NCI-H2171 (cell line): ENCODE results near the gene PLCB4.
"Not testable (repeated sequence)": the region's sequence is repeated elsewhere in the genome, so short reads cannot be mapped to it uniquely, and the experiment has no call there.

Experiments used
- DNase-seq: peaks from one replicate; lab custom pipeline; 2025; lab: John Stamatoyannopoulos, UW

Gene PLCB4

DNA sequence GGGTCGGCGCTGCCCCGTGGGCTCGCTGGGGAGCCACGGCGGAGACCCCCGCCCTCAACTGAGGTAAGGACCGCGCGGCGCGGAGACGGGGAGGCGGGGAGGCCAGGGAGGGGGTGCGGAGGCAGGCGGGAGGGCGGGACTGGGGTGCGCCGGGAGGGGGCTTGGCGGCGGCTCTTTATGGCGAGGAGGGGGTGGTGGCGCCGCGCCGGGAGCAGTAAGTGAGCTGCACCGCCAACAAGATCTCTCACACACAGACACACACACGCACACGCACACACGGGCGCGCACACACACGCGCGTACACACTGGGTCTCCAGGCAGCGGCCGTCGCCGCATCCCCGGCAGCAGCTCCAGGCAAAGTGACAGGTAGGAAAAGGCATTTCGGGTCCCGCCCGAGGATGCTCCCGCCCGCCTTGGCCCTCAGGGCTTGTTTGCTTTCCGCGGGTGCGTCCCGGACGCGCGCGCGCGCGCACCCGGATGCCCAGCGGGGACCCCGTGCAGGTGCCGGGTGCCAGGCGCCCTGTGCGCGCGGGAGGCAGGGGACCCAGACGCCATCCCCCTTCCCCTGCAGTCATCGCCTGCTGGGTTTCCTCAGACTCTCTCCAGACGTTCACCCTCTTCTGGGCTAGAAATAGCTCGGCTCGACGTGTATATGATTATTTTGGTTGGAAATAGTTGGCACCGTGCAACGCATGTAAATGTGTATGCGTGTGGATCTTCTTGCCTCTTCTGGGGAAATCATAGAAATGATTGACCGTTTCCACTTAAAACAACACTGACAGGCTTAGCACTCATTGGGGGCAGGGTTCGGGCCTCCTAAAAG is at the start of gene PLCB4:
PLCB4 (plus strand) TSS at position 247 of the 823 bp plus-strand sequence. CDS start 238,728 bp downstream, outside the sequence.
- peak; percentile 88 for DNase-seq

DNA sequence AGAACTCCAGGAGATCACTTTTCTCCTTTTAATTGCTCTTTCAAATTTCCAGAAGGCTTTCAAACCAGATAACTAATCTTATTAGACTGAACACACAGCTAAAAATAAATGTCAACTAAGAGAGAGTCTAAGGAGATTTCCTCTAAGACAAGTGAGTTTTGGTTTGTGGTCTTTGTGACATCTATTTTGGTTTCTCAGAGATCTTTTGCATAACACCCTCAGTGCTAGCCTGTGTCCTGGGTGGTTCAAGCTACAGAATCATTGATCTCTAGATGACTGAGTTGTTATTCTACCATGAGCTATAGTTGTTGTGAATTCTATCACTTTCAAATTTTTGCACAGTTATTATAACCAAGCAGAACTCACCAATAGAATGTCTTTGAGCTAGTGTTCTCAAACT is 49.1 kb upstream of the PLCB4 start:
- no peak for DNase-seq

DNA sequence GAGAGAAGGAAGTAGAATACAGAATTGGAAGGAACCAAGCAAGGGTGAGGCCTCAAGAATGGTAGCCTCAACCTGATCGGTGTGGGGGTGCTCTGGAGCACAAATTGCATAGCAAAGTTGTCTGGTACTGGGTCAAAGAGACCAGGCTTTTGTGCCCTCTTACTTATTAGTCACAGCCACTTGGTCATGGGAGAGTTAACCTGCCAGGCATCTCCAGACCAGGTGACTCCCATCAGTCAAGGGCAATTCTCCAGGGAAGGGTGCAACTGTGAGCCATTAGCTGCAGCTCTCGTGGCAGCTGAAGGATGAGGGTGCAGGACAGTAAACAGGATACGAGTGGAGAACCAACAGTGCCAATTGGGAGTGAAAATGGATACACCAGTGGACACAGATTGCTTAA is 47.7 kb upstream of the PLCB4 start:
- DNase-seq = no peak

DNA sequence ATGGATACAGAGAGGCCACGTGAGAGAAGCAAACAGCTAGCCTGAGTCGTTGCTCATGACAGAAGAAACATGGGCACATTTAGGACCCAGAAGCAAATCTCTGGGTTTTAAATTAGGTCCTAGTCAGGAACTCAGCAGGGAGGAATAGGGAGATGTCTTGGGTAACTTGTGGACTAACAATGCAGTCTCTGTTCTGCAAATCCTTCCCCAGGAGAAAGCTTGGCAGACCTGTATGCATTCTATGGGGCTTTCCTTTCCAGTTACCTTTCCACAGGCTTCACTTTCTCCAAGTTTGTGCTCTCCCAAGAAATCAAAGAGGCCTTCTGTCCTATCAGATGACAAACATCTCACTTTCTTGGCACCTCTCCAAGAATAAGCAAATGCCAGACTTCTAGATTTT is 47.2 kb upstream of the PLCB4 start:
- peak; percentile 62 for DNase-seq

DNA sequence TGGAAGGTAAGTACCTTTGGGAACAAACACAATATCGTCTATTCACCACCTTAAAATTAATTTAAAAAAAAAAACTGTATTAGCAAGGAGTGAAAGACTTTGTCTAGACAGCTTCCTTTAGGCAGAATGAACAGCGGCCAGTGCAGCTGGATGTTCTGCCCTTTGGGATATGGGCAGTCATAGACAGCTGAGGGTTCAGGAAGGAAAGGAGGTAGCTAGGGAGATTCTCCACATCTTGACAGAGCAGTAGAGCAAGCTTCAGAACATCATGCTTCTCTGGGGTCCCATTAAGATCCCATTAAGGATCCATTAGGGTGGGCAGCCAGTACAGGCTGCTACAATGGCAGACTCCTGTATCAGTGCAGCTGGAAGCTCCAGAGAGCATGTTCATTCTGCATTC is 46.5 kb upstream of the PLCB4 start:
- DNase-seq = no peak

DNA sequence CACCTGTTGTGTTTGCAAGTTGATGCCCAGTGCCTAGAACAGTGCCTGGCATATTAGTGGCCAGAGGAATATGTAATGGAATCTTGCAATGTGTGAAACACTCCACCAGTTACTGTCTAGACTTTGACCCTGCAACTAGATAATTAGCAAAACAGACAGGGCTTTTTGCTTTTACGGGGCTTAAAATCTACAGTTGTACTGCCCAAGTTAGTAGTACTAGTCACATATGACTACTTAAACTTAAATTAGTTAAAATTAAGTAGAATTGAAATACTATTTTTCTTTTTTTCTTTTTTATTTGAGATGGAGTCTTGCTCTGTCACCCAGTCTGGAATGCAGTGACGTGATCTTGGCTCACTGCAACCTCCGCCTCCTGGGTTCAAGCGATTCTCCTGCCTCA is 44.3 kb upstream of the PLCB4 start:
- no peak for DNase-seq

DNA sequence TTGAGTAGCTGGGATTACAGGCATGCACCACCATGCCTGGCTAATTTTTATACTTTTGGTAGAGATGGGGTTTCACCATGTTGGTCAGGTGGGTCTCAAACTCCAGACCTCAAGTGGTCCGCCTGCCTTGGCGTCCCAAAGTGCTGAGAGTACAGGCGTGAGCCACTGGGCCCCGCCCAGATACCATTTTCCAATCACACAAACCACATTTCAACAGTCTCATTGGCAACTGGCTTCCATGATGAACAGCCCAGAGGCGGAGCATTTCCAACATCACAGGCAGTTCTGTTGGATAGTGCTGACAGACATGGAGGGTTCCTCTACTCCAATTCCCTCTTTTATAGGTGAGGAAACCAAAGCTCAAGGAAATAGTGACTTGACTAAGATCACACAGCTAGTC is 43.9 kb upstream of the PLCB4 start:
- no peak for DNase-seq

DNA sequence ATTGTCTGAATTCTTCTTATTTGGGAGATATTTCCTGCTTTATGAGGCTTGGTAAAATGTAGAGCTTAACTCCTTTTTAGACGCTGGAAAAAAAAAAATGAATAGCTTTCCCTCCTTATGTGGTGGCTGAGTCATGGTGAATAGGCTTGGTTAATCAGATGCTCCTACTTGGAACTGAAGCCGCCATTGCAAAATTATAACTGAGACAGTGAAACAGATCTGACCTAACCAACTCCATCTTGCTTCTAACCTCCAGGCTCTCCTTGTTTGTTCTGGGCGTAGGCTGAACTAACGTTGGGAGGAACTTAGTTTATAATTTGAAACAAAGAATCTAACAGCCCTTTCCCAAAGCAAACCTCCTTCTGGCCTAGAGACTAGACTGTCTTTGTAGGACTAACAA is 43.2 kb upstream of the PLCB4 start:
- no peak for DNase-seq

DNA sequence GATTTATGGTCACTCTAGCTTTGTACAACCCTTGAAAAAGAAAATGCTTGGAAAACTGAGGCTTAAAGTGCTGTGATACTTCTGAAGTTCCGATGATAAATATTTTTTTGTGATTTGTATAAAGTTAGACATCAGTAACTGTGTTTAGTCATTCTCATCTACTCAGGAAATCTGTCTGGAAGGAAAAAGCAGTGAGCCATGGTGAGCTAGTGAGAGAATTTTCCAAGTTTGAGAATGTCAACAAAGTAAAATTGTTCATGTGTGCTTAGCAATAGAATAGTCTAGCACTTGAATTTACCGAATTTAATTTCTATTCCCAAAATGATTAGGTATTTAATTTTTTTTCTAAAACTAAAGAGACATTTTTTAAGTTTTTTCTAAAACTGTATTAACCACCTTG is 41.3 kb upstream of the PLCB4 start:
- DNase-seq = no peak

DNA sequence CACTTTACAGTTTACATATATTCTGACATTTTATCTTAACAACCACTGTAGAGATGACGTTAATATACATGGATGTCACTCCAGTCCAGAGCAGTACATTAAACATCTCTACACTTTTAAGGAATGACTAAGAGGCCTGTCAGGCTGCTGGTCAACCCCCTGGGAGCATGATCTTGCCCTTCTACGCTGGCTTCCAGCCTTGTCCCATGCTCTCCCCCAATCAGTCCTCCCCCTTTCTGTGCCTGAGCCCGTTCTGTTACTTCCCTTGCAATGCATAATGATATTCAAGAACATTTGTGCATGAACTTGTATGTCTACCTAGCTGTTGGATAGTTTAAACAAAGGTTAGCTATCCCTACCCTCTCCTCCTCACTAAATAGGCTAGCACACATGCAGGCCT is 40.5 kb upstream of the PLCB4 start:
- DNase-seq = no peak

DNA sequence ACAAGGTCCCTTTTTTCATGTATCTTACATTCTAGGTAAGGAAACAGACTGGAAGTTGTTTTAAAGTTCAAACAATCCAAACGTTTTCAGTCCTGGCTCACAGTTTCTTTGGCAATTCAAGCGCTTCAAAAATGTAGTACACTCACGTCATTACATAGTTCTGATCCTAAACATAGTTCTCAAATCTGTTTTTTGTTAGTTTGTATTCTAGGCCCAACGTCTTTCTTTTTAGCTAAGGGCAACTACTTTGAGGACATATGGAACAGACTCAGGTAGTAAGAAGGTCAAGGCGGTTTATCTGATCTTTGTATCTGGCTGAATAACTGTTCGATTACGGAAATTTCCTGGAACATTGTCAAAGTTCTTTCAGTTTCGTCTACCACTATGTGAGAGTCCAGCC is 36.9 kb upstream of the PLCB4 start:
- no peak for DNase-seq

DNA sequence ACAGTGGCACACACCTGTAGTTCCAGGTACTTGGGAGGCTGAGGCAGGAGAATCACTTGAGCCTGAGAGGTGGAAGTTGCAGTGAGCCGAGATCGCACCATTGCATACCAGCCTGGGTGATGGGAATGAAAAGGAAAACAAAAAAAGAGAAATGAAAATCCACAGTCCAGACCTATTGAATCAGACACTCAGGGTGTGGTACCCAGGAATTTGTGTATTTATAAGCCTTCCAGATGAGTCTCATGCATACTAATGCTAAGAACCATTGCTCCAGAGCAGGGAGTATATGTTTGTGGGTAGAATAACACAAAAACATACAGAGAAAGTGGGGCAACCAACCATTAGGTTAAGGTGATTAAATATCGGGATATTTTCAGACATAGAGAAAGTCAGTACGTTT is 36.1 kb upstream of the PLCB4 start:
- no peak for DNase-seq

DNA sequence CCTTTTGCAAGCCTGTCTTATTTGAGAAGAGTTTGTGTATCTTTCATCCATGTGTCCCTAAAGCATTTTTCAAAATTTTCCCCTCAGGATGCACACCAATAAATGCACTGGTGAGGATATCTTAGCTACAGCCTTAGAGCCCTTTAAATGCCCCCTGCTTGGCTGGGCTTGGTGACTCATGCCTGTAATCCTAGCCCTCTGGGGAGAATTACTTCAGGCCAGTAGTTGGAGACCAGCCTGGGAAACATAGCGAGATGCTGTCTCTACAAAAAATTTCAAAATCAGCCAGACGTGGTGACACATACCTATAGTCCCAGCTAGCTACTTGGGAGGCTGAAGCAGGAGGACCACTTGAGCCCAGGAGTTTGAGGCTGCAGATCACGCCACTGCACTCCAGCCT is 33.8 kb upstream of the PLCB4 start:
- no peak for DNase-seq

DNA sequence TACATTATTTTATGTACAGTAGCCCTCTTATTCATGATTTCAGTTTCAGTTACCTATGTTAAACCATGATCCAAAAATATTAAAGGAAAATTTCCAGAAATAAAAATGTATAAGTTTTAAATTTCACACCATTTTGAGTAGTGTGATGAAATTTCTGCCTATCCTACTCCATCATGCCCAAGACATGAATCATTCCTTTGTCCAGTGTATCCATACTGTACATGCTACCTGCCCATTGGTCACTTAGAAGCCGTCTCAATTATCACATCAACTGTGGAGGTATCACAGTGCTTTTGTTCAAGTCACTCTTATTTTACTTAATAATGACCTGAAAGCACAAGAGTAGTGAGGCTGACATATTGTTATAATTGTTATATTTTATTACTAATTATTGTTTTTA is 32.3 kb upstream of the PLCB4 start:
- DNase-seq = no peak

DNA sequence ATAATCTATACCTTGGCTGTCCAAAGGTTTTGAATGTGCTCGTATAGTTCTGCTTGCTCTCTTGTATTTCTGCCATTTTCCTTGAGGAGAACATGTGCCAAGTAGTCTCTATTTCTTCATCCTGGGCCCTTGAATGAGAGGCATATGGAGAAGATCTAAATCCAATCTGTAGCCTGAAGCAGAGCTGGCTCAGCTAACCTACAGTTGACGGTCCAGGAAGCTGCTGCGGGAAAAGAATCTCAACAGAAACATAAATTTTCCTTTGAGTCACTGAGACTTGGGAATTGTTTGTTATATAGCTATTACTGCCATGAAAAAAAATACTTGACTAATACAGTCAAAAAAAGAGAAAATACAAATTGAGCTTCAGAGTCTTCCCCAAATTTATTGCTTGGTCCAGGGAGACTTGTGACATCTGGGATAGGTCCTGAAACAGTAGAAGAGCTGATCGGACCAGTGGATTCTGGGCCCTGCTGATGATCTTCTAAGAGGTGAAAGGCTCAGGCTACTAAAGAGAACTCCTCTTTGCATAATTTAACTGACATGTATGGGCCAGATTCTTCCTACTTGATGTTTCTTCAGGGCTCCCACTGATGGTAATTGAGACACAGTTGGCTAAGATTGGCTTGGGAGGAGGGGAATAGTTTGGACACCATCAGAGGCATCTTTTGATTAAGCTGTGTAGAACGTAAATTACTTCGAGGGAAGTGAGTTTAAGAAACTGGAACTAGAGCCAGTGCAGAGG is 29.9 kb upstream of the PLCB4 start:
- no peak for DNase-seq

DNA sequence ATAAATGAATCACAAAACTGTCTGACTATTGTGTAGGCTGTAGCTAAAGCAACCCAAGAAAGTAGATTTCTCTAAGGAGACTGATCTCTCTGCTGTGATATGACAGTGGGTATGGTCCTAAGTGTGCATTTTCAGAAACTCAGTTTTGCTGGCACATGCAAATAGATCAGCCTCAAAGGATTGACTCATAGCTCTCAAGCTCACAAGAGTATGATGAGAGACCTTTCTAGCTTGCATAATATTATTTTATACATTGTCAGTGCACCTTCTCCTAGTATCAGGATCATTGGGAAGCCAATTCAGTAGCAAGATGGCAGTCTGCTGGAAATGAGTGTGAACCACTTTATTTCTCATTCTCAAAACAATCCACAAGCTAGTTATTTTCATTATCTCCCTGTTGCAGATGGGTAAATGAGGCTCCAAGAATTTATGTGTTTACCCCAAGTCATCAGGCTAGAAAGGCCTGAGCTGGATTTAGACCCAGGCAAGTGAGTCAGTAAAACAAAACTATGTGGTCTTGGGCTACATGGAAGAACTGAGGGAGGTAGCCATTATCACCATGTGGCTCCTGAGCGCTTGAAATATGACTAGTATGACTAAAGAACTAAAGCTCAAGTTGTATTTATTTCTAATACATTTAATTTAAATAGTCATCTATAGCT is 27.9 kb upstream of the PLCB4 start:
- DNase-seq = no peak

DNA sequence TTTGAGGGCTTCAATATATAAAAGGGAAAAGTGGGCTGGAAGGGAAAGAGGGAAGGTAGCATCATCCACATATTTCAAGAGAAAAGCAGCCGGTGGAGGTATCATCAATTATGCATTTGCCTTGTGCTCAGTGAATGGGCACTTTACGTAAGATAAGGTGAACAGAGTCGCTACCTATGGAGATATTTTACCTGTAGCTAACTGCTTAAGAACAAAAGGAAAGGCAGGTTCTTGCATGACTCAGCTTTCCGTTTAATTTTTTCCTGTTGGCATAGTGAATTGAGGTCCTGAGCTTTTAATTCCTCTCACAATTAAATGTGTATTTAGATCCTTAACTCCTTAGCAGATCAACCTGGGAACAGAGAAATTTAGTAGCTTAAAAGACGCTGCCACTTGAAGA is 25.5 kb upstream of the PLCB4 start:
- no peak for DNase-seq

DNA sequence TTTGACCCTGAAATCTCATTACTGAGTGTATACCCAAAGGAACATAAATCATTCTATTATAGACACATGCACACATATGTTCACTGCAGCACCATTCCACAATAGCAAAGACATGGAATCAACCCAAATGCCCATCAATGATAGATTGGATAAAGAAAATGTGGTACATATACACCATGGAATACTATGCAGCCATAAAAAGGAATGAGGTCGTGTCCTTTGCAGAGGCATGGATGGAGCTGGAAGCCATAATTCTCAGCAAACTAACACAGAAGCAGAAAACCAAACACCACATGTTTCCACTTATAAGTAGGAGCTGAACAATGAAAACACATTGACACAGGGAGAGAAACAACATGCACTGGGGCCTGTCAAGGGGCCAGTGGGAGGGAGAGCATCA is 21.0 kb upstream of the PLCB4 start:
- not testable (repeated sequence) for DNase-seq

DNA sequence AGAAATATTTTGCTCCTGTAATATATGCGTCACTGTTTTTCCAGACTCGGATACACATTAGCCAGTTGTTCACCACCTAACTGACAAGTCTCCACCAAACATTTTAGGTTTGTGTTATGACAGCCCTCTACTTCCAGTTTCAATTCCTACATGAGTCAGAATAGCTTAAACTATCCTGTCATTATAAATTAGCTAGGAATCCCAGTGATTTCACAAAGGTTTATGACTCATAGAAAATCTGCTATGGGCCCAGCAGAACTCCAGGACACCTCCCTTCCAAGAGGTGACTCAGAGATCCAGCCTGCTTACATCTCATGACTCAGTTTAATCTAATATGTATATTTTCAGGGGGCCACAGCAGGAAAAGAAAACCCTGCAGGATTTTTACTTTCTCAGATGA is 17.4 kb upstream of the PLCB4 start:
- DNase-seq = no peak

DNA sequence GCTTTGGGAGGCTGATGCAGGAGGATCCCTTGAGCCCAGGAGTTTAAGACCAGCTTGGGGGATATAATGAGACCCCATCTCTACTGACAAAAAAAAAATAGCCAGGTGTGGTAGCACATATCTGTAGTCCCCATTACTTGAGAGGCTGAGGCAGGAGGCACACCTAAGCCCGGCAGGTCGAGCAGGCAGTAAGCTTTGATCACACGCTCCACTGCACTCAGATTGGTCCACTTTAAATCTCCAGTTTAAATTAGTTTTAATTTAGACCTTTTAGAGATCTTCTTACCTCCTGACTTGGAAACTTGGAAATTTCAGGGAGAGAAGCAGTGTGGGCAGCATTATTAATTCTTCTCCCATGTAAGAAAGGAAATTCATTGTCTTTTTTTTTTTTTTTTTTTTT is 16.8 kb upstream of the PLCB4 start:
- DNase-seq = no peak

DNA sequence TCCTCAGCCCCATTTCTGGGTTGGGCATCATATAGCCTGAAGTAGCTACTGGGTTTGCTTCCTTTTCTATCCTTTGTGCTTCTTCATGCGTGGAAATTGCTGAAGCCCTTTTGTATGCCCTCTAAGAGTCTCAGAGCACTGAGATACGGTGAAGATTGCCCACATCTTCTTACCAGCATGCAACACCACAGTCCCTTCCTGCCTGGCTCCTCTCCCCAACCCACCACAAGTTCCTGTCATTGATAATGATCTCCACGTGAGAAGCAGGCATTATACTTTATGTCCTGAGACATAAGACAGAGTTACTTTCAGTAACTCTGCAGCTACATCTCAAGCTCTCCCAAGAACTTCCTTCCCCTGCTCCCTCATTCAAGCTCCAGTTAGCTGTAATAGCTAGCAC is 15.8 kb upstream of the PLCB4 start:
- no peak for DNase-seq

DNA sequence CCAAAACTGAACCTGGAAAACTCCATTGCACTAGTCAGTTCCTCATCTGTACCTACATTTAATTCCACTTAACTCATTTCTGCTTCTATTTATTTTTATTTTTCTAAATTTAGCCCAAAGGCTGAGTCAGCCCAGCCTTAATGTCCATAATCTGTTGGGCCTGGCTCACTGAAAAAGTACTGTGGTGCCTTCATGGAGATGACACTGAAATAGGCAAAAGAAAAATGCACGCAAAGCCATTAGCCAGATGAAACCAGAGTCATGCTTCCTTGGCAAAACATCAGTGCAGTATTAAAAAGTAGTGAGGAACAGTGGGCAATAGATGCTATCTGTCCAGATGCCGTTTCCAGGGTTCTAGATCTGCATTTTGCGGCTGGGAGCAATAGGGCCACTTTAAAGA is 14.7 kb upstream of the PLCB4 start:
- DNase-seq = no peak

DNA sequence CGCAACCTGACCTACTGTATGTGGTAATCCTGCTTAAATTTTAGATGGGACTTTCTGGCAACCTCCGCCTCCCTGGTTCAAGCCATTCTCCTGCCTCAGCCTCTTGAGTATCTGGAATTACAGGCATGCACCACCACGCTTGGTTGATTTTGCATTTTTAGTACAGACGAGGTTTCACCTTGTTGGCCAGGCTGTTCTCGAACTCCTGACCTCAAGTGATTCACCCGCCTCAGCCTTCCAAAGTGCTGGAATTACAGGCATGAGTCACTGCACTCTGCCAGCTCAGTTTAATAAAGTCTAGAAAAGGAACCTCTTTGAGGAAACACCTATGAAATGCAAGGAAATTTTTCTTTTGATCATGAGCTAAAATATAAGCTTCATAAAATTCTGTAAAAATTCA is 9.0 kb upstream of the PLCB4 start:
- DNase-seq = no peak
